Right renal cortex interstitium (tissue), 3 donors: ENCODE measurements around the gene NDUFS2. TPM values are rescaled to one million over a fixed set of nuclear protein-coding genes. Genes with fewer than 3 reads are reported as not detected.
"Not testable (repeated sequence)": the region's sequence is repeated elsewhere in the genome, so short reads cannot be mapped to it uniquely, and the experiment has no call there.

ENCODE experiments used
- DNase-seq, 3 donors: peaks; one replicate each; pipeline ENCODE4 v3.0.0-alpha.2; 2013; ENCODE audit warnings: low read depth in 3 of 3, low spot score in 2 of 3
- polyA plus RNA-seq, 3 donors: library from polyadenylated mRNA; unstranded; fragments of 120-200 nt; gene quantifications; one replicate each; pipeline ENCODE4 v1.2.1, GENCODE V29; 2013; ENCODE audit not compliant: insufficient read length in 3 of 3

The NDUFS2 gene
- polyA plus RNA-seq, 3 donors = 206 to 223 (median 214) TPM

GRCh38 chr1:161218301-161219077 is 16.3 kb downstream of the NDUFS2 start:
- DNase-seq = no peak

GRCh38 chr1:161219078-161219892 is 17.1 kb downstream of the NDUFS2 start:
- no peak for DNase-seq

GRCh38 chr1:161220002-161220401 is 17.8 kb downstream of the NDUFS2 start:
- no peak for DNase-seq

GRCh38 chr1:161222175-161223019 is 20.2 kb downstream of the NDUFS2 start:
- no peak for DNase-seq

GRCh38 chr1:161223805-161224694 is 21.9 kb downstream of the NDUFS2 start:
- DNase-seq = no peak

- not testable (repeated sequence) for DNase-seq
Observed at GRCh38 chr1:161224695-161225087, 22.5 kb downstream of the NDUFS2 start.

GRCh38 chr1:161225178-161225533 is 23.0 kb downstream of the NDUFS2 start:
- DNase-seq = no peak

- DNase-seq = peak; percentile 90 to 95 (median 95)
Observed at GRCh38 chr1:161225534-161226319, 23.6 kb downstream of the NDUFS2 start, which contains the start of gene TOMM40L. Gene TOMM40L (plus strand): TSS chr1:161226060. CDS start chr1:161226490, 430 bp downstream.

GRCh38 chr1:161226320-161226711 is 24.1 kb downstream of the NDUFS2 start:
- DNase-seq = no peak

- no peak for DNase-seq
Observed at GRCh38 chr1:161226759-161227158, 24.6 kb downstream of the NDUFS2 start.

- DNase-seq = no peak
Observed at GRCh38 chr1:161227196-161227871, 25.2 kb downstream of the NDUFS2 start.

GRCh38 chr1:161228032-161228431 is 25.9 kb downstream of the NDUFS2 start:
- DNase-seq = no peak

- DNase-seq = no peak
Observed at GRCh38 chr1:161229896-161230295, 27.7 kb downstream of the NDUFS2 start.

- DNase-seq = no peak
Observed at GRCh38 chr1:161230762-161231161, 28.6 kb downstream of the NDUFS2 start.

GRCh38 chr1:161233102-161233501 is 30.9 kb downstream of the NDUFS2 start:
- no peak for DNase-seq

GRCh38 chr1:161235957-161236775 is 34.0 kb downstream of the NDUFS2 start:
- no peak for DNase-seq

- DNase-seq = no peak
Observed at GRCh38 chr1:161238039-161238473, 35.9 kb downstream of the NDUFS2 start, which contains the start of gene NR1I3. Gene NR1I3 (minus strand): TSS chr1:161238203. CDS start chr1:161236565, 1,638 bp downstream.

GRCh38 chr1:161241682-161242081 is 39.5 kb downstream of the NDUFS2 start:
- DNase-seq = no peak
